GM20000 (cell line): Measurements from ENCODE around the gene DNER.

Experiments used
- DNase-seq: peaks from one replicate; pipeline ENCODE4 v3.0.0; 2012; ENCODE audit warnings: low spot score
- CTCF ChIP-seq: IDR thresholded peaks from 2 replicates; pipeline ENCODE4 v1.5.1; 2012; ENCODE audit warnings: mild to moderate bottlenecking, control low read depth; ENCODE audit errors: extremely low read depth, missing control alignments

DNER gene

GRCh38 chr2:229691631-229692030, 22.7 kb downstream of the DNER start:
- no peak for TF ChIP-seq CTCF
- DNase-seq, result no peak

- DNase-seq, result no peak
- no peak for TF ChIP-seq CTCF
These were observed 25.0 kb downstream of the DNER start for GRCh38 chr2:229689307-229689839.

- no peak for TF ChIP-seq CTCF
- DNase-seq, result no peak
These were observed 26.2 kb downstream of the DNER start for GRCh38 chr2:229688141-229688540.

- no peak for TF ChIP-seq CTCF
These were observed 28.0 kb downstream of the DNER start for GRCh38 chr2:229686122-229686919.

GRCh38 chr2:229684942-229685562, 29.3 kb downstream of the DNER start:
- TF ChIP-seq CTCF, result no peak
- no peak for DNase-seq

More at GRCh38 chr2:229686122-229686919, 28.0 kb downstream of the DNER start:
- no peak for DNase-seq

GRCh38 chr2:229679393-229680125, 34.8 kb downstream of the DNER start:
- DNase-seq, result no peak
- TF ChIP-seq CTCF, result no peak
